LNCaP clone FGC (cell line): ENCODE data around the gene RTN4IP1.
A peak's percentile ranks its signal among the peaks of the same experiment; 100 is the strongest.
"Not testable (repeated sequence)": the region's sequence is repeated elsewhere in the genome, so short reads cannot be mapped to it uniquely, and the experiment has no call there.

Source experiments
- DNase-seq: peaks from one replicate; pipeline ENCODE4 v3.0.0-alpha.2; 2011; ENCODE audit warnings: low read depth
- H3K4me3 ChIP-seq: 2 replicates; pipeline ENCODE4 v1.5.1; 2011; ENCODE audit warnings: mild to moderate bottlenecking, low read depth, low read length, control low read depth
- TF ChIP-seq, protein P1 (sequence below): IDR thresholded peaks from 2 replicates; pipeline ENCODE4 v1.5.1; 2012; ENCODE audit warnings: mild to moderate bottlenecking; ENCODE audit not compliant: control insufficient read depth, insufficient read depth; ENCODE audit errors: extremely low read depth

RTN4IP1 gene

GRCh38 chr6:106560996-106561685 is 68.2 kb downstream of the RTN4IP1 start:
- TF ChIP-seq, protein P1, sequence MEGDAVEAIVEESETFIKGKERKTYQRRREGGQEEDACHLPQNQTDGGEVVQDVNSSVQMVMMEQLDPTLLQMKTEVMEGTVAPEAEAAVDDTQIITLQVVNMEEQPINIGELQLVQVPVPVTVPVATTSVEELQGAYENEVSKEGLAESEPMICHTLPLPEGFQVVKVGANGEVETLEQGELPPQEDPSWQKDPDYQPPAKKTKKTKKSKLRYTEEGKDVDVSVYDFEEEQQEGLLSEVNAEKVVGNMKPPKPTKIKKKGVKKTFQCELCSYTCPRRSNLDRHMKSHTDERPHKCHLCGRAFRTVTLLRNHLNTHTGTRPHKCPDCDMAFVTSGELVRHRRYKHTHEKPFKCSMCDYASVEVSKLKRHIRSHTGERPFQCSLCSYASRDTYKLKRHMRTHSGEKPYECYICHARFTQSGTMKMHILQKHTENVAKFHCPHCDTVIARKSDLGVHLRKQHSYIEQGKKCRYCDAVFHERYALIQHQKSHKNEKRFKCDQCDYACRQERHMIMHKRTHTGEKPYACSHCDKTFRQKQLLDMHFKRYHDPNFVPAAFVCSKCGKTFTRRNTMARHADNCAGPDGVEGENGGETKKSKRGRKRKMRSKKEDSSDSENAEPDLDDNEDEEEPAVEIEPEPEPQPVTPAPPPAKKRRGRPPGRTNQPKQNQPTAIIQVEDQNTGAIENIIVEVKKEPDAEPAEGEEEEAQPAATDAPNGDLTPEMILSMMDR: no peak
- no peak for DNase-seq
- no peak overlapping the region for H3K4me3 ChIP-seq

DNA sequence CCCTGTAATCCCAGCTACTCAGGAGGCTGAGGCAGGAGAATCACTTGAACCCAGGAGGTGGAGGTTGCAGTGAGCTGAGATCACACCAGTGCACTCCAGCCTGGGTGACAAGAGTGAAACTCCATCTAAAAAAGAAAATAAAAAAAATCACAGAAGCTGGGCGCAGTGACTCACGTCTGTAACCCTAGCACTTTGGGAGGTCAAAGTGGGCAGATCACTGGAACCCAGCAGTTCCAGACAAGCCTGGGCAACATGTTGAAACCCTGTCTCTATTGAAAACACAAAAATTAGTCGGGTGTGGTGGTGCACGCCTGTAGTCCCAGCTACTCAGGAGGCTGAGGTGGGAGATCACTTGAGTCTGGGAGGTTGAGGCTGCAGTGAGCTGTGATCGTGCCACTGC is 69.6 kb downstream of the RTN4IP1 start:
- not testable (repeated sequence) for DNase-seq, H3K4me3 ChIP-seq

GRCh38 chr6:106558364-106558763 is 70.9 kb downstream of the RTN4IP1 start:
- TF ChIP-seq, protein P1: no peak
- no peak for DNase-seq
- no peak overlapping the region for H3K4me3 ChIP-seq

DNA sequence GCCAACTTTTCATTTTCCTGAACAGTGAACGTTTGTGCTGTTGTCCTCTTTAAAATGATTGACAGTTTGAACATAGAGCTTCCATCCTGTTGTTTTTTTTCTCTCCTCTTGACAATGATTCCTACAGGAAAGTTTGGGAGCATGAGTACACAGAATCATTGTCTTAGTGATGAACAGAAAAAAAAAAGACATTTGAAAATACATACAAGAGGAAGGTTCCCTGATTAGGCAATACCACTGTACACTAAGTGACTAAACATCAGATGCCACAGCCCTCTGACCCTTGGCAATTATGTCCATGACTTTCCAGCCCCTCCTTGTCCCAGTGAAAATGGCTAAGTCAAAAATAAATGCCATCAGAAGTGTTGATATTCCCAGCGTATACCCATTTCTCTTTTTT is 71.5 kb downstream of the RTN4IP1 start:
- DNase-seq: no peak
- no peak overlapping the region for H3K4me3 ChIP-seq
- TF ChIP-seq, protein P1: no peak

- no peak overlapping the region for H3K4me3 ChIP-seq
- DNase-seq: no peak
- TF ChIP-seq, protein P1: peak; percentile 57; the same call in 1 of the 2 replicates
These were observed 72.8 kb downstream of the RTN4IP1 start for GRCh38 chr6:106556368-106556960.

- DNase-seq: peak; percentile 13
- TF ChIP-seq, protein P1: no peak
- no peak overlapping the region for H3K4me3 ChIP-seq
These were observed 73.5 kb downstream of the RTN4IP1 start for GRCh38 chr6:106555767-106556166.

GRCh38 chr6:106553440-106553839 is 75.9 kb downstream of the RTN4IP1 start:
- DNase-seq: no peak
- no peak overlapping the region for H3K4me3 ChIP-seq
- TF ChIP-seq, protein P1: no peak
